GM12878 (cell line): ENCODE results near the gene BRAT1. TPM values are rescaled to one million over a fixed set of nuclear protein-coding genes. Genes with fewer than 3 reads are reported as not detected.
A peak's percentile ranks its signal among the peaks of the same experiment; 100 is the strongest.

Experiments
- ATAC-seq: fragments of 200-7000 bp; cut with Tn5 transposase; 3 replicates; pipeline ENCODE4 v1.9.1; 2020; ENCODE audit warnings: mild to moderate bottlenecking, moderate library complexity
- BruUV-seq: library from RNA; stranded (reverse); fragments of 400-500 nt; replicated peaks from 2 replicates; lab custom pipeline; 2021; lab: Mats Ljungman, UMichigan
- CTCF ChIA-PET: fragments of 300-600 bp; sonication (Branson Sonifier 250); formaldehyde crosslinking; extraction: SDS; loops from one replicate; lab custom pipeline; 2021; ENCODE audit warnings: inconsistent platforms; lab: Yijun Ruan, JAX
- POLR2A ChIA-PET: fragments of 350-600 bp; formaldehyde crosslinking; extraction: SDS; loops from one replicate; lab custom pipeline; 2021; ENCODE audit warnings: inconsistent platforms; lab: Charles Lee
- RAD21 ChIA-PET: fragments of 300-600 bp; sonication (Branson Sonifier 250); formaldehyde crosslinking; loops from one replicate; lab custom pipeline; 2023; ENCODE audit warnings: antibody characterized with exemption; ENCODE audit not compliant: unreplicated experiment; lab: Charles Lee
- SMC1A ChIA-PET: fragments of 300-600 bp; sonication (Branson Sonifier 250); formaldehyde crosslinking; loops from one replicate; lab custom pipeline; 2023; ENCODE audit not compliant: unreplicated experiment, uncharacterized antibody; lab: Charles Lee
- DNase-seq: peaks from one replicate; pipeline ENCODE4 v3.0.0-alpha.2; 2011; ENCODE audit warnings: low read depth, low spot score
- FAIRE-seq: peaks from 3 replicates; lab custom pipeline; 2011; peaks lifted over from hg19 to GRCh38; lab: Jason Lieb, UNC
- H2AFZ ChIP-seq: 2 replicates; pipeline ENCODE4 v1.6.0; 2011; ENCODE audit warnings: low read depth, low read length, control low read depth; ENCODE audit not compliant: control insufficient read depth
- H3K27ac ChIP-seq: 2 replicates; pipeline ENCODE4 v1.5.1; 2011; ENCODE audit warnings: control low read depth; ENCODE audit not compliant: control insufficient read depth, insufficient read depth
- H3K27me3 ChIP-seq, 2 experiments: replicated peaks in 1 of 2; 2 replicates each; pipeline versions ENCODE4 v1.6.0 to v1.6.1; 2011; ENCODE audit warnings: low read length in 1 of 2; ENCODE audit not compliant: control insufficient read depth in 2 of 2, insufficient read depth in 2 of 2
- H3K36me3 ChIP-seq, 2 experiments: 2 replicates each; pipeline ENCODE4 v1.5.1; 2011; ENCODE audit warnings: low read length in 1 of 2; ENCODE audit not compliant: control insufficient read depth in 2 of 2, insufficient read depth in 2 of 2
- H3K4me1 ChIP-seq: 2 replicates; pipeline ENCODE4 v1.6.1; 2011; ENCODE audit warnings: mild to moderate bottlenecking, low read length, moderate library complexity, mixed read lengths; ENCODE audit not compliant: control insufficient read depth, insufficient read depth
- H3K4me2 ChIP-seq: 2 replicates; pipeline ENCODE4 v1.6.0; 2011; ENCODE audit warnings: control low read depth; ENCODE audit not compliant: control insufficient read depth, insufficient read depth
- H3K4me3 ChIP-seq: fragments of 200-600 bp; sonication (generic); 2 replicates; pipeline ENCODE4 v1.5.1; 2016
- H3K79me2 ChIP-seq: 2 replicates; pipeline ENCODE4 v1.6.0; 2011; ENCODE audit warnings: low read length; ENCODE audit not compliant: control insufficient read depth, insufficient read depth
- H3K9ac ChIP-seq: 2 replicates; pipeline ENCODE4 v1.8.0; 2011; ENCODE audit warnings: low read length, control low read depth, mixed read lengths; ENCODE audit not compliant: control insufficient read depth, insufficient read depth
- H3K9me3 ChIP-seq: replicated peaks from 3 replicates; pipeline ENCODE4 v1.5.1; 2011; ENCODE audit warnings: mild to moderate bottlenecking, low read length; ENCODE audit not compliant: control insufficient read depth, insufficient read depth
- H4K20me1 ChIP-seq: 2 replicates; pipeline ENCODE4 v1.6.0; 2011; ENCODE audit not compliant: control insufficient read depth, insufficient read depth
- ATF7 ChIP-seq: fragments of 450-650 bp; IDR thresholded peaks from 2 replicates; pipeline ENCODE4 v1.6.1; 2016; ENCODE audit warnings: low read depth, mild to moderate bottlenecking
- BCLAF1 ChIP-seq: fragments of 450-650 bp; IDR thresholded peaks from 2 replicates; pipeline ENCODE4 v1.6.1; 2017; ENCODE audit warnings: antibody characterized with exemption, mild to moderate bottlenecking, moderate library complexity
- CBX3 ChIP-seq: fragments of 200-600 bp; sonication (generic); IDR thresholded peaks from 2 replicates; pipeline ENCODE4 v1.6.1; 2016; ENCODE audit warnings: low read depth, borderline replicate concordance
- CHD1 ChIP-seq: IDR thresholded peaks from 2 replicates; pipeline ENCODE4 v1.6.1; 2012; ENCODE audit warnings: low read depth, low read length, improper control_type of control experiment
- IRF5 ChIP-seq: fragments of 450-650 bp; IDR thresholded peaks from 2 replicates; pipeline ENCODE4 v1.6.1; 2017; ENCODE audit warnings: borderline replicate concordance
- NFYB ChIP-seq: IDR thresholded peaks from 2 replicates; pipeline ENCODE4 v1.6.1; 2011; ENCODE audit warnings: low read depth, mild to moderate bottlenecking, low read length, improper control_type of control experiment, moderate library complexity; ENCODE audit not compliant: insufficient read depth
- NR2C1 ChIP-seq: fragments of 450-650 bp; IDR thresholded peaks from 2 replicates; pipeline ENCODE4 v1.6.1; 2017; ENCODE audit warnings: antibody characterized with exemption, mild to moderate bottlenecking, moderate library complexity
- SKIL ChIP-seq: fragments of 450-650 bp; IDR thresholded peaks from 2 replicates; pipeline ENCODE4 v1.6.1; 2017; ENCODE audit warnings: mild to moderate bottlenecking, low read depth, inconsistent platforms; ENCODE audit not compliant: poor library complexity, severe bottlenecking
- SP1 ChIP-seq: IDR thresholded peaks from one replicate; pipeline ENCODE4 v1.6.1; 2011; ENCODE audit warnings: low read depth, low read length
- YBX1 ChIP-seq: fragments of 450-650 bp; IDR thresholded peaks from 2 replicates; pipeline ENCODE4 v1.6.1; 2016; ENCODE audit warnings: antibody characterized with exemption
- ZBTB33 ChIP-seq: fragments of 450-650 bp; IDR thresholded peaks from 2 replicates; pipeline ENCODE4 v1.6.1; 2017; ENCODE audit warnings: mild to moderate bottlenecking
- WGBS: methylation state at CpG from one replicate; pipeline ENCODE4 v1.1.6; 2016; ENCODE audit warnings: low lambda C conversion rate; ENCODE audit not compliant: insufficient replicate concordance, insufficient coverage; ENCODE audit errors: missing lambda C conversion rate; 5-methylcytosine and 5-hydroxymethylcytosine counted together
- in situ Hi-C: fragments of 300-500 bp; cut with MboI; formaldehyde crosslinking; loops from 9 replicates; pipeline ENCODE4 v1.14.3; 2018; ENCODE audit warnings: mixed read lengths
- intact Hi-C: fragments of 100-400 bp; cut with micrococcal nuclease; formaldehyde crosslinking; loops from one replicate; pipeline ENCODE4 v1.14.2; 2022; ENCODE audit not compliant: unreplicated experiment
- polyA plus RNA-seq, 11 experiments: library from polyadenylated mRNA; depleted of rRNA in 4 of 11; unstranded in 6 of 11; stranded (reverse) in 5 of 11; fragments of >200 nt; fragmentation: Nextera tagmentation in 4 of 11; fragmentation: Illumina TruSeq in 1 of 11; extraction: Ambion mirVana in 4 of 11; extraction: Trizol in 1 of 11; gene quantifications; 1 replicate in 1 of 11; 2 replicates in 10 of 11; pipeline versions ENCODE4 v1.2.1 to v1.2.3, GENCODE V29; 2011 to 2016; ENCODE audit warnings: inconsistent platforms in 2 of 11, missing spikeins in 2 of 11, low read depth in 1 of 11
- total RNA-seq, 4 experiments: library from RNA; depleted of rRNA in 3 of 4; stranded (reverse); fragments of >200 nt in 3 of 4; fragmentation: Illumina TruSeq in 1 of 4; extraction: Trizol in 1 of 4; gene quantifications; 2 replicates each; pipeline versions ENCODE4 v1.2.1 to v1.2.3, GENCODE V29; 2013 to 2021

The BRAT1 gene
- total and polyA plus RNA-seq, 10 of the 15 experiments (the other 5 are each of a cell fraction or from before 2014, with no cell fraction given) = 0.13 to 53.3 (median 16.0) TPM

GRCh38 chr7:2566890-2567678 is 11.8 kb upstream of the BRAT1 start:
- POLR2A ChIA-PET = interaction anchor here (0.5 to 1.8 kb wide), 8 partner anchors 11 to 374 kb away, joined by 3 to 6 read pairs (median 3); partner anchors contain the start of genes BRAT1 and TTYH3
- peak; percentile 89 for FAIRE-seq
- TF ChIP-seq BCLAF1 (no peak), NFYB (no peak), SP1 (no peak), CHD1 (no peak), SKIL (peak; percentile 61), NR2C1 (no peak), CBX3 (no peak), IRF5 (no peak), ATF7 (no peak), YBX1 (no peak), ZBTB33 (no peak)

More at GRCh38 chr7:2566890-2567678, 11.8 kb upstream of the BRAT1 start:
- intact Hi-C loops = loop anchor here (2.0 to 5.0 kb wide), 4 partner anchors 64 to 142 kb away; partner anchors contain the start of gene TTYH3
- H3K9ac ChIP-seq = no peak overlapping the region
- peak; percentile 66 for DNase-seq
- no peaks in the 10 kb centered on the region for H3K27me3 ChIP-seq
- H3K9me3 ChIP-seq = no peaks in the 10 kb centered on the region
- RAD21 ChIA-PET = interaction anchor here (0.6 to 3.1 kb wide), 8 partner anchors 20 to 143 kb away, joined by 3 to 28 read pairs (median 4); no protein-coding TSS in a partner anchor
- H2AFZ ChIP-seq = peak overlapping the region; percentile 21; the same call in 1 of the 2 replicates
- in situ Hi-C loops = no loop called here
- H4K20me1 ChIP-seq = no peaks in the 10 kb centered on the region
- peak overlapping the region; percentile 60 for H3K27ac ChIP-seq
- H3K4me3 ChIP-seq = peak overlapping the region; percentile 54; the same call in 1 of the 2 replicates
- BruUV-seq = no TSS peak
- H3K4me1 ChIP-seq = peaks cover 23% of the 10 kb centered on the region
- peak; percentile 95 for ATAC-seq
- SMC1A ChIA-PET = interaction anchor here (0.7 to 3.7 kb wide), 12 partner anchors 8 to 254 kb away, joined by 3 to 29 read pairs (median 4); partner anchors contain the start of gene IQCE
- CTCF ChIA-PET = interaction anchor here (0.5 to 3.7 kb wide), 27 partner anchors 8 to 437 kb away, joined by 3 to 28 read pairs (median 4); partner anchors contain the start of genes IQCE and TTYH3
- H3K4me2 ChIP-seq = peak overlapping the region; percentile 64
- H3K36me3 ChIP-seq = no peaks in the 10 kb centered on the region; a peak in 1 of 4 replicates
- WGBS = 13% methylated on average over 28 of the region's 28 CpGs
- no peaks in the 10 kb centered on the region for H3K79me2 ChIP-seq
